HEK293T (cell line): ENCODE measurements around the gene DSPP.

ENCODE experiments used
- CTCF ChIA-PET: fragments of 350-600 bp; formaldehyde crosslinking; extraction: SDS; loops from one replicate; lab custom pipeline; 2021; ENCODE audit warnings: antibody characterized with exemption, inconsistent platforms; lab: Yijun Ruan, JAX
- POLR2A ChIA-PET: fragments of 350-600 bp; formaldehyde crosslinking; extraction: SDS; loops from one replicate; lab custom pipeline; 2020; ENCODE audit warnings: antibody characterized with exemption, inconsistent platforms; lab: Yijun Ruan, JAX
- DNase-seq: peaks from one replicate; pipeline ENCODE4 v3.0.0; 2012; ENCODE audit warnings: mixed read lengths; ENCODE audit errors: extremely low spot score
- ARNT ChIP-seq: fragments of 450-650 bp; IDR thresholded peaks from 2 replicates; pipeline ENCODE4 v1.6.1; 2017; ENCODE audit warnings: mild to moderate bottlenecking
- BHLHE40 ChIP-seq: fragments of 450-650 bp; IDR thresholded peaks from 2 replicates; pipeline ENCODE4 v1.6.1; 2016; ENCODE audit warnings: mild to moderate bottlenecking, moderate library complexity, borderline replicate concordance
- CTBP1 ChIP-seq: fragments of 450-650 bp; IDR thresholded peaks from 2 replicates; pipeline ENCODE4 v1.6.1; 2016; ENCODE audit warnings: borderline replicate concordance
- ELF4 ChIP-seq: fragments of 450-650 bp; IDR thresholded peaks from 2 replicates; pipeline ENCODE4 v1.6.1; 2017; ENCODE audit warnings: antibody characterized with exemption
- FOXA1 ChIP-seq: fragments of 450-650 bp; IDR thresholded peaks from 2 replicates; pipeline ENCODE4 v1.6.1; 2016; ENCODE audit warnings: mild to moderate bottlenecking
- FOXK2 ChIP-seq: fragments of 450-650 bp; IDR thresholded peaks from 2 replicates; pipeline ENCODE4 v1.6.1; 2016; ENCODE audit warnings: mild to moderate bottlenecking
- FOXM1 ChIP-seq: fragments of 450-650 bp; IDR thresholded peaks from 2 replicates; pipeline ENCODE4 v1.6.1; 2017; ENCODE audit warnings: mild to moderate bottlenecking, borderline replicate concordance
- HDGF ChIP-seq: fragments of 450-650 bp; IDR thresholded peaks from 2 replicates; pipeline ENCODE4 v1.6.1; 2017; ENCODE audit warnings: antibody characterized with exemption, borderline replicate concordance
- L3MBTL2 ChIP-seq: fragments of 450-650 bp; conservative IDR thresholded peaks from 2 replicates; pipeline ENCODE4 v1.6.1; 2016; ENCODE audit warnings: mild to moderate bottlenecking
- LEF1 ChIP-seq: fragments of 450-650 bp; IDR thresholded peaks from 2 replicates; pipeline ENCODE4 v1.6.1; 2017; ENCODE audit warnings: mild to moderate bottlenecking, borderline replicate concordance
- NFRKB ChIP-seq: fragments of 450-650 bp; IDR thresholded peaks from 2 replicates; pipeline ENCODE4 v1.6.1; 2016; ENCODE audit warnings: mild to moderate bottlenecking, moderate library complexity
- SP1 ChIP-seq: fragments of 450-650 bp; IDR thresholded peaks from 2 replicates; pipeline ENCODE4 v1.6.1; 2017
- SUZ12 ChIP-seq: fragments of 450-650 bp; IDR thresholded peaks from 2 replicates; pipeline ENCODE4 v1.6.1; 2016; ENCODE audit warnings: mild to moderate bottlenecking
- TARDBP ChIP-seq: fragments of 450-650 bp; IDR thresholded peaks from 2 replicates; pipeline ENCODE4 v1.6.1; 2016
- ZNF384 ChIP-seq: fragments of 450-650 bp; IDR thresholded peaks from 2 replicates; pipeline ENCODE4 v1.6.1; 2016
- TF ChIP-seq, protein P1 (sequence below): fragments of 450-650 bp; IDR thresholded peaks from 2 replicates; pipeline ENCODE4 v1.6.1; 2016

Gene DSPP

GRCh38 chr4:87631668-87632067, 23.3 kb downstream of the DSPP start:
- DNase-seq, result no peak
- POLR2A ChIA-PET, result no interaction called here
- CTCF ChIA-PET, result interaction anchor here (0.5 kb wide), 1 partner anchor 219 kb away, joined by 3 read pairs; no protein-coding TSS in a partner anchor
- TF ChIP-seq L3MBTL2 (no peak), SUZ12 (no peak), FOXK2 (no peak)

DNA sequence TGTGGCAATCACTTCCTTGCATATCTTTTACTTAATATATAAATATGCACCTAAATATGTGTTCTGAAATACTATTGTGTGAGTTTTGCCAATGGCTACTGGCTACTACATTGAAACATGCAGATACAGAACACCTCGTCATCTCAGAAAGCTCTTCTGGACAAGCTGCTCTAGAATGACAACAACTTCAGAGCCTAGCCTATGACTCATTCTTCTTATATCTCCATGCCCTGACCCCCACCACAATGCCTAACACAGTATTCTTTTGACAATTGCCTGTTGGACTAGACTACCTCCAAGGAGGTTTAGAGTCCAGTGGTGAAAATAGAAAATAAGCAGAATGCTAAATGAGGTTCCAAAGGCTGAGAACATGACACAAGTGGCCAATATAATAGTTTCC, 24.1 kb downstream of the DSPP start:
- ChIA-PET CTCF (interaction anchor here (0.5 kb wide), 1 partner anchor 220 kb away, joined by 3 read pairs; no protein-coding TSS in a partner anchor), POLR2A (no interaction called here)
- no peak for DNase-seq
- TF ChIP-seq ZNF384 (no peak), ELF4 (no peak), FOXA1 (no peak), SP1 (no peak), ARNT (no peak), SUZ12 (no peak), HDGF (no peak)
- TF ChIP-seq, protein P1, sequence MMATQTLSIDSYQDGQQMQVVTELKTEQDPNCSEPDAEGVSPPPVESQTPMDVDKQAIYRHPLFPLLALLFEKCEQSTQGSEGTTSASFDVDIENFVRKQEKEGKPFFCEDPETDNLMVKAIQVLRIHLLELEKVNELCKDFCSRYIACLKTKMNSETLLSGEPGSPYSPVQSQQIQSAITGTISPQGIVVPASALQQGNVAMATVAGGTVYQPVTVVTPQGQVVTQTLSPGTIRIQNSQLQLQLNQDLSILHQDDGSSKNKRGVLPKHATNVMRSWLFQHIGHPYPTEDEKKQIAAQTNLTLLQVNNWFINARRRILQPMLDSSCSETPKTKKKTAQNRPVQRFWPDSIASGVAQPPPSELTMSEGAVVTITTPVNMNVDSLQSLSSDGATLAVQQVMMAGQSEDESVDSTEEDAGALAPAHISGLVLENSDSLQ, result no peak

DNA sequence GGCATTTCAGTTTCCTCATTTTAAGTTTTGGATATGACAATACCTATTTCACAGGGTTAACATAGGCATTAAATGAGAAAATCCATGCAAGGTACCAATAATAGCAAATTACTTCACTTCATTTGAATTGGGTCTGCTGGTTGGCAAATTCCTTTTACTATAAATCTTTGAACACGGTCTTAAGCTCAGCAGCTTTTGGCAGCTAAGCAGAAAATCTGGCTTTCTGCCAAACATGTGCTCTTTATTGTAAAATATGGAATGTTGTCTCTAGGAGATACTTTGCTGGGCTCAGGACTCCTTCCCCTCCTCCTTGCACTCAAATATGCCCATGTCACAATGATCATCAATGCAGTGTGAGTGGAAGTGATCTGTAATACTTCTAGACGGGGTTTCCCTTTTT, 24.9 kb downstream of the DSPP start:
- ChIA-PET POLR2A (no interaction called here), CTCF (interaction anchor here (0.6 kb wide), 1 partner anchor 27 kb away, joined by 3 read pairs; no protein-coding TSS in a partner anchor)
- no peak for TF ChIP-seq FOXK2
- TF ChIP-seq ELF4, result no peak
- TF ChIP-seq BHLHE40, result no peak
- no peak for TF ChIP-seq ZNF384
- TF ChIP-seq NFRKB, result no peak
- no peak for TF ChIP-seq FOXA1
- no peak for TF ChIP-seq TARDBP
- TF ChIP-seq LEF1, result no peak
- no peak for TF ChIP-seq L3MBTL2
- TF ChIP-seq HDGF, result no peak
- TF ChIP-seq ARNT, result no peak
- TF ChIP-seq SP1, result no peak
- no peak for TF ChIP-seq SUZ12
- TF ChIP-seq FOXM1, result no peak
- TF ChIP-seq, protein P1, result no peak
- TF ChIP-seq CTBP1, result no peak
- no peak for DNase-seq

GRCh38 chr4:87644286-87644685, 36.0 kb downstream of the DSPP start:
- no peak for DNase-seq
- CTCF ChIA-PET, result interaction anchor here (1.5 kb wide), 1 partner anchor 9 kb away, joined by 3 read pairs; no protein-coding TSS in a partner anchor
- TF ChIP-seq NFRKB (no peak), L3MBTL2 (no peak), FOXK2 (no peak), TARDBP (no peak), SUZ12 (no peak), ZNF384 (no peak), FOXM1 (no peak), HDGF (no peak), FOXA1 (no peak), ELF4 (no peak), ARNT (no peak)
- TF ChIP-seq, protein P1, result no peak
- POLR2A ChIA-PET, result no interaction called here

DNA sequence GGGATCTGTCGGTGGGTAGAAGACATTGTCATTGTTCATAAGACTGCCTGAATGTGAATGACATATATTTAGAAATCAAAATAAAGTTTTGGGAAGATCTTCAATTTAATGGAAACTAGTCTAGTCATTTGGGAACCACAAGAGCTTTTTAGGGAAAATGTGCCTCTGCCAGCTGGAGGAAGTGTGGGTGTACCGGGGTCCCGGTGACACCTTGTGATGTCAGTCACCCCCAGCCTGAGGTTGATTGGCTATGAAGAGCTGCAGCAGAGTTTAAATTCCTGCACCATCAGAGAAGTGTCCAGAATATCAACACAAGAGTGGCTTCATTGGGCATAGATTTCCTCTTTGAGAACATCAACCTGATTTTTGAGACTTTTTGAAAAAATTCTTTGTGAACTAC, 41.7 kb downstream of the DSPP start, which contains the start of gene DMP1:
DMP1 (plus strand) TSS at position 301 of the 400 bp plus-strand sequence. CDS start 6,213 bp downstream, outside the sequence.
- TF ChIP-seq NFRKB (no peak), ELF4 (no peak), TARDBP (no peak), L3MBTL2 (no peak), FOXM1 (no peak), BHLHE40 (no peak)
- ChIA-PET CTCF (no interaction called here), POLR2A (no interaction called here)
- DNase-seq, result no peak

GRCh38 chr4:87650938-87651337, 42.6 kb downstream of the DSPP start:
- no peak for TF ChIP-seq BHLHE40
- no peak for TF ChIP-seq SUZ12
- no peak for TF ChIP-seq NFRKB
- TF ChIP-seq FOXA1, result no peak
- no peak for TF ChIP-seq FOXM1
- TF ChIP-seq L3MBTL2, result no peak
- TF ChIP-seq, protein P1, result no peak
- TF ChIP-seq ZNF384, result no peak
- TF ChIP-seq ARNT, result no peak
- no peak for TF ChIP-seq LEF1
- no peak for TF ChIP-seq HDGF
- no peak for TF ChIP-seq CTBP1
- no peak for TF ChIP-seq ELF4
- ChIA-PET CTCF (no interaction called here), POLR2A (no interaction called here)
- DNase-seq, result no peak
